HepG2 (cell line): Measurements from ENCODE around the gene SEMA3B. TPM values are rescaled to one million over a fixed set of nuclear protein-coding genes. Genes with fewer than 3 reads are reported as not detected.

ENCODE experiments used
- GZF1 ChIP-seq: sonication (generic); formaldehyde crosslinking; IDR thresholded peaks from 2 replicates; pipeline ENCODE4 v1.5.1; 2020; ENCODE audit warnings: mild to moderate bottlenecking, missing genetic modification reagents
- HOXA3 ChIP-seq: sonication (generic); formaldehyde crosslinking; IDR thresholded peaks from 2 replicates; pipeline ENCODE4 v1.5.0; 2020; ENCODE audit warnings: missing genetic modification reagents
- PHF21A ChIP-seq: sonication (generic); formaldehyde crosslinking; IDR thresholded peaks from 2 replicates; pipeline ENCODE4 v1.5.0; 2020; ENCODE audit warnings: mild to moderate bottlenecking, missing genetic modification reagents
- POLR2G ChIP-seq: fragments of 200-400 bp; formaldehyde crosslinking; IDR thresholded peaks from 2 replicates; pipeline ENCODE4 v1.6.1; 2018; ENCODE audit warnings: mild to moderate bottlenecking, low read depth, low read length, moderate library complexity
- SATB2 ChIP-seq: sonication (generic); formaldehyde crosslinking; IDR thresholded peaks from 2 replicates; pipeline ENCODE4 v1.5.0; 2020; ENCODE audit warnings: missing genetic modification reagents
- SOX5 ChIP-seq: IDR thresholded peaks from 2 replicates; pipeline ENCODE4 v1.6.1; 2016; ENCODE audit warnings: borderline replicate concordance
- SP1 ChIP-seq, 2 experiments: fragments of 450-650 bp in 1 of 2; sonication (generic) in 1 of 2; formaldehyde crosslinking in 1 of 2; IDR thresholded peaks; 2 replicates each; pipeline versions ENCODE4 v1.4.0 to v1.6.1; 2016 to 2020; ENCODE audit warnings: missing genetic modification reagents in 1 of 2
- TARDBP ChIP-seq: sonication (generic); formaldehyde crosslinking; IDR thresholded peaks from 2 replicates; pipeline ENCODE4 v1.8.0; 2022; ENCODE audit warnings: mild to moderate bottlenecking, missing genetic modification reagents
- ZBTB20 ChIP-seq: sonication (generic); formaldehyde crosslinking; IDR thresholded peaks from 2 replicates; pipeline ENCODE4 v1.8.1; 2023; ENCODE audit warnings: missing genetic modification reagents, low read depth, mild to moderate bottlenecking, borderline replicate concordance
- ZFP82 ChIP-seq: sonication (generic); formaldehyde crosslinking; IDR thresholded peaks from 2 replicates; pipeline ENCODE4 v1.5.1; 2020; ENCODE audit warnings: mild to moderate bottlenecking, missing genetic modification reagents, borderline replicate concordance
- ZNF513 ChIP-seq: sonication (generic); formaldehyde crosslinking; conservative IDR thresholded peaks from 2 replicates; pipeline ENCODE4 v1.5.0; 2020; ENCODE audit warnings: missing genetic modification reagents
- ZNF552 ChIP-seq: sonication (generic); formaldehyde crosslinking; IDR thresholded peaks from 2 replicates; pipeline ENCODE4 v1.9.0; 2022; ENCODE audit warnings: missing genetic modification reagents, mild to moderate bottlenecking, borderline replicate concordance
- ZNF670 ChIP-seq: sonication (generic); formaldehyde crosslinking; IDR thresholded peaks from 2 replicates; pipeline ENCODE4 v1.8.0; 2022; ENCODE audit warnings: mild to moderate bottlenecking, missing genetic modification reagents, borderline replicate concordance
- ZNF766 ChIP-seq: sonication (generic); formaldehyde crosslinking; IDR thresholded peaks from 2 replicates; pipeline ENCODE4 v1.5.0; 2020; ENCODE audit warnings: missing genetic modification reagents, borderline replicate concordance
- ZNF839 ChIP-seq: sonication (generic); formaldehyde crosslinking; IDR thresholded peaks from 2 replicates; pipeline ENCODE4 v1.4.0; 2020; ENCODE audit warnings: missing genetic modification reagents, mild to moderate bottlenecking, borderline replicate concordance
- ZSCAN12 ChIP-seq: sonication (generic); formaldehyde crosslinking; IDR thresholded peaks from 2 replicates; pipeline ENCODE4 v1.9.0; 2021; ENCODE audit warnings: mild to moderate bottlenecking, missing genetic modification reagents
- polyA plus RNA-seq, 8 experiments: library from polyadenylated mRNA; depleted of rRNA in 3 of 8; stranded (reverse) in 7 of 8; unstranded in 1 of 8; fragments of >200 nt; fragmentation: Illumina TruSeq in 4 of 8; extraction: Trizol in 4 of 8; gene quantifications; 2 replicates each; pipeline versions ENCODE4 v1.2.1 to v1.2.3, GENCODE V29; 2011 to 2016; ENCODE audit warnings: low read depth in 4 of 8, missing spikeins in 1 of 8, mixed read lengths in 1 of 8; ENCODE audit not compliant: insufficient read depth in 1 of 8
- total RNA-seq, 5 experiments: library from RNA; depleted of rRNA; stranded (reverse); fragments of >200 nt; fragmentation: Illumina TruSeq; extraction: Trizol; gene quantifications; 2 replicates each; pipeline ENCODE4 v1.2.3, GENCODE V29; 2016; ENCODE audit warnings: low read depth in 1 of 5
- TF ChIP-seq, protein P1 (sequence below): sonication (generic); formaldehyde crosslinking; IDR thresholded peaks from one replicate; pipeline ENCODE4 v1.5.1; 2020; ENCODE audit warnings: mild to moderate bottlenecking, missing genetic modification reagents; ENCODE audit errors: not compliant biosample characterization
- TF ChIP-seq, protein P2 (sequence below): sonication (generic); formaldehyde crosslinking; IDR thresholded peaks from 2 replicates; pipeline ENCODE4 v1.5.0; 2020; ENCODE audit warnings: missing genetic modification reagents

Gene SEMA3B
- total and polyA plus RNA-seq, 2 of the 13 experiments (the other 11 are each of a cell fraction or from before 2014, with no cell fraction given), result 93.2 to 158 TPM

DNA sequence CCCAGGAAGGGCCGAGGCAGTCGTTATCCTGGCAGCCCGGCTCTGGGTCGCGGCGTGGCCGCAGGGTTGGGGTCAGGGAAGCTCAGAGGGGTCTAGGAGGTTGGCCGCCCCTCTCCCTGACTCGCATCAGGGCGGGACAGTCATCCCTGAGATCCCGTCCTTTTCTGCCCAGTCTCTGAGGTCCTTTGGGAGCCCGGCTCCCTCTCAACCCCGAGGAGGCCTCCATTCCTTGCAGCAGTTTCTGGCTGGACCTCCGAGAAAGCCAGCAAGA lies 53.1 kb downstream of the SEMA3B start (continued):
- TF ChIP-seq, protein P1, sequence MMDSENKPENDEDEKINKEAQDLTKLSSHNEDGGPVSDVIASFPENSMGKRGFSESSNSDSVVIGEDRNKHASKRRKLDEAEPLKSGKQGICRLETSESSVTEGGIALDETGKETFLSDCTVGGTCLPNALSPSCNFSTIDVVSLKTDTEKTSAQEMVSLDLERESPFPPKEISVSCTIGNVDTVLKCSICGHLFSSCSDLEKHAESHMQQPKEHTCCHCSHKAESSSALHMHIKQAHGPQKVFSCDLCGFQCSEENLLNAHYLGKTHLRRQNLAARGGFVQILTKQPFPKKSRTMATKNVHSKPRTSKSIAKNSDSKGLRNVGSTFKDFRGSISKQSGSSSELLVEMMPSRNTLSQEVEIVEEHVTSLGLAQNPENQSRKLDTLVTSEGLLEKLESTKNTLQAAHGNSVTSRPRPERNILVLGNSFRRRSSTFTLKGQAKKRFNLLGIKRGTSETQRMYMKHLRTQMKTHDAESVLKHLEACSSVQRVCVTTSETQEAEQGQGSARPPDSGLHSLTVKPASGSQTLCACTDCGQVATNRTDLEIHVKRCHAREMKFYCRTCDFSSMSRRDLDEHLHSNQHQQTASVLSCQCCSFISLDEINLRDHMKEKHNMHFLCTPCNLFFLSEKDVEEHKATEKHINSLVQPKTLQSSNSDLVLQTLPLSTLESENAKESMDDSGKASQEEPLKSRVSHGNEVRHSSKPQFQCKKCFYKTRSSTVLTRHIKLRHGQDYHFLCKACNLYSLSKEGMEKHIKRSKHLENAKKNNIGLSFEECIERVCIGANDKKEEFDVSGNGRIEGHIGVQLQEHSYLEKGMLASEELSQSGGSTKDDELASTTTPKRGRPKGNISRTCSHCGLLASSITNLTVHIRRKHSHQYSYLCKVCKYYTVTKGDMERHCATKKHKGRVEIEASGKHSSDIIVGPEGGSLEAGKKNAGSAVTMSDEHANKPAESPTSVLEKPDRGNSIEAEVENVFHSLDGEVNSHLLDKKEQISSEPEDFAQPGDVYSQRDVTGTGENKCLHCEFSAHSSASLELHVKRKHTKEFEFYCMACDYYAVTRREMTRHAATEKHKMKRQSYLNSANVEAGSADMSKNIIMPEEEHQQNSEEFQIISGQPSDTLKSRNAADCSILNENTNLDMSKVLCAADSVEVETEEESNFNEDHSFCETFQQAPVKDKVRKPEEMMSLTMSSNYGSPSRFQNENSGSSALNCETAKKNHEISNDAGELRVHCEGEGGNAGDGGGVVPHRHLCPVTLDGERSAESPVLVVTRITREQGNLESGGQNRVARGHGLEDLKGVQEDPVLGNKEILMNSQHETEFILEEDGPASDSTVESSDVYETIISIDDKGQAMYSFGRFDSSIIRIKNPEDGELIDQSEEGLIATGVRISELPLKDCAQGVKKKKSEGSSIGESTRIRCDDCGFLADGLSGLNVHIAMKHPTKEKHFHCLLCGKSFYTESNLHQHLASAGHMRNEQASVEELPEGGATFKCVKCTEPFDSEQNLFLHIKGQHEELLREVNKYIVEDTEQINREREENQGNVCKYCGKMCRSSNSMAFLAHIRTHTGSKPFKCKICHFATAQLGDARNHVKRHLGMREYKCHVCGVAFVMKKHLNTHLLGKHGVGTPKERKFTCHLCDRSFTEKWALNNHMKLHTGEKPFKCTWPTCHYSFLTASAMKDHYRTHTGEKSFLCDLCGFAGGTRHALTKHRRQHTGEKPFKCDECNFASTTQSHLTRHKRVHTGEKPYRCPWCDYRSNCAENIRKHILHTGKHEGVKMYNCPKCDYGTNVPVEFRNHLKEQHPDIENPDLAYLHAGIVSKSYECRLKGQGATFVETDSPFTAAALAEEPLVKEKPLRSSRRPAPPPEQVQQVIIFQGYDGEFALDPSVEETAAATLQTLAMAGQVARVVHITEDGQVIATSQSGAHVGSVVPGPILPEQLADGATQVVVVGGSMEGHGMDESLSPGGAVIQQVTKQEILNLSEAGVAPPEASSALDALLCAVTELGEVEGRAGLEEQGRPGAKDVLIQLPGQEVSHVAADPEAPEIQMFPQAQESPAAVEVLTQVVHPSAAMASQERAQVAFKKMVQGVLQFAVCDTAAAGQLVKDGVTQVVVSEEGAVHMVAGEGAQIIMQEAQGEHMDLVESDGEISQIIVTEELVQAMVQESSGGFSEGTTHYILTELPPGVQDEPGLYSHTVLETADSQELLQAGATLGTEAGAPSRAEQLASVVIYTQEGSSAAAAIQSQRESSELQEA, result no peak
- TF ChIP-seq SATB2 (CRISPR knock-in tag), result 0 out of 2 replicates have a peak, but pooled peaks have one; percentile 45
- TF ChIP-seq POLR2G, result peak; percentile 79
- peak; percentile 79; the same call in 1 of the 2 replicates for TF ChIP-seq ZNF766 (CRISPR knock-in tag)
- no peak for TF ChIP-seq ZFP82 (CRISPR knock-in tag)
- TF ChIP-seq ZNF552 (CRISPR knock-in tag), result no peak
- TF ChIP-seq ZBTB20, result no peak
- TF ChIP-seq SP1 (IDR thresholded peaks at IDR 0.05), result no peak
- no peak for TF ChIP-seq SP1 (CRISPR knock-in tag; IDR thresholded peaks at IDR 0.05)
- no peak for TF ChIP-seq ZSCAN12 (CRISPR knock-in tag)
- TF ChIP-seq SOX5 (CRISPR knock-in tag), result no peak
- TF ChIP-seq HOXA3 (CRISPR knock-in tag), result peak; percentile 8; the same call in 1 of the 2 replicates
- peak; percentile 49; the same call in 1 of the 2 replicates for TF ChIP-seq TARDBP
- TF ChIP-seq ZNF670 (CRISPR knock-in tag), result no peak
- TF ChIP-seq, protein P2, sequence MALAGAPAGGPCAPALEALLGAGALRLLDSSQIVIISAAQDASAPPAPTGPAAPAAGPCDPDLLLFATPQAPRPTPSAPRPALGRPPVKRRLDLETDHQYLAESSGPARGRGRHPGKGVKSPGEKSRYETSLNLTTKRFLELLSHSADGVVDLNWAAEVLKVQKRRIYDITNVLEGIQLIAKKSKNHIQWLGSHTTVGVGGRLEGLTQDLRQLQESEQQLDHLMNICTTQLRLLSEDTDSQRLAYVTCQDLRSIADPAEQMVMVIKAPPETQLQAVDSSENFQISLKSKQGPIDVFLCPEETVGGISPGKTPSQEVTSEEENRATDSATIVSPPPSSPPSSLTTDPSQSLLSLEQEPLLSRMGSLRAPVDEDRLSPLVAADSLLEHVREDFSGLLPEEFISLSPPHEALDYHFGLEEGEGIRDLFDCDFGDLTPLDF (CRISPR knock-in tag), result no peak
- TF ChIP-seq GZF1 (CRISPR knock-in tag), result no peak
- TF ChIP-seq ZNF839 (CRISPR knock-in tag), result 0 out of 2 replicates have a peak, but pooled peaks have one; percentile 14
- peak; percentile 29 for TF ChIP-seq PHF21A (CRISPR knock-in tag)
- TF ChIP-seq ZNF513 (CRISPR knock-in tag), result no peak
